Stimulated activated CD4-positive, alpha-beta T cell treated with anti-CD3 and anti-CD28 coated beads, Interleukin-15, amount 100 ng/mL, for 1 hour (primary cell): ENCODE measurements around the gene NMNAT3.

ENCODE experiments used
- DNase-seq, 2 donors: peaks; one replicate each; pipeline ENCODE4 v3.0.0-alpha.2; 2020; ENCODE audit warnings: low read depth in 1 of 2, low spot score in 1 of 2

NMNAT3 gene

GRCh38 chr3:139523718-139524117, 154.1 kb downstream of the NMNAT3 start:
- no peak for DNase-seq

DNA sequence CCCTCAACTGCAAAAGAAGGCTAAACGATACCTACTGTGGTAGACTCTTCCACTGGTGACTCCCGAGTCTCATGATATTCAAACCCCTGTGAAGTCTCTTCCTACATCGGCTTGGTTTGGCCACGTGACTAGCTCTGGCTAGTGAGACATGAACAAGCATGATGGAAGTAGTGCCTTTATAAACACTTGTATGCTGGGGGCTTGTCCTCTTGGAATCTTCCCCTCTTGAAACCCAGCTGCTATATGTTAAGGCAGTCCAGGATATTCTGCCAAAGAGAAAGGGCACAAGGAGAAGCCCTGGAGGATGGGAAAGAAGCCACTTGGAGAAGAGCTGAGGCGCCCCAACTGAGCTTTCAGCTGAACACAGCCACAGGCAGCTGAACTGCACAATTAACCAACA, 154.6 kb downstream of the NMNAT3 start:
- no peak for DNase-seq

- DNase-seq, result no peak
Measured at GRCh38 chr3:139522421-139522820, 155.4 kb downstream of the NMNAT3 start.

DNA sequence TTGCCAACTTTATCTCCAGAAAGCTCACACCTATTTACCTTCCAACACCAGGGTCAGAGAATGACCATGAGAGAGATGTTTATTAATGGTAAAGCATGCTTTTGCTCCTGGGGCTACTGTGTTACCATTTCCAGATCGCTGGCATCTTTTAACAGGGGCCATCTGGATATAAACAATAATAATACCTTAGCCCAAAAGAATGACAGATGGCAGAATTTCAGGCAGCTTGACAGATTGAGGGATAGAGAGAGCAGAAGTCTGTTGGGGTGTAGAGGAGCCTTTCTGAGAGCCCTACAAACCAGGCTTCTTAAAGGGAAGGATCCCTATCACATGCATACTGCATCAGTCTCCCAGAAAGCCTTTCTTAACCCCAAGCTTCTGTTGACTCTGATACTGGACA, 156.0 kb downstream of the NMNAT3 start:
- no peak for DNase-seq

DNA sequence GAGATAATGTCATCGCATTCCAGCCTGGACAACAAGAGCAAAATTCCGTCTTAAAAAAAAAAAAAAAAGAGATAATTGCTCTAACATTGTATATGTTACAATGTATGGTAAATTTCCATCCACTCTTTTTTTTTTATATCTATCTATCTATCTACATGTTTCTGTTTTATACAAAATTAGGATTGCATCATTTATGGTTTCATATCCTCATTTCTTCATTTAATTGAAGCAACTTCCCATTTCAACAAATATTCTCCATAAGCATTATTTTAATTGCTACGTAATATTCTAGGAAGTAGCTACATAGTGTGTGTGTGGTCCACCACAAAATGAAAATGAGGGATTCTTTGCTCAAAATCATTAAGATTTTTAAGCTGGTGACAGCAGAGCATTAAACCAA, 156.6 kb downstream of the NMNAT3 start:
- DNase-seq, result no peak

DNA sequence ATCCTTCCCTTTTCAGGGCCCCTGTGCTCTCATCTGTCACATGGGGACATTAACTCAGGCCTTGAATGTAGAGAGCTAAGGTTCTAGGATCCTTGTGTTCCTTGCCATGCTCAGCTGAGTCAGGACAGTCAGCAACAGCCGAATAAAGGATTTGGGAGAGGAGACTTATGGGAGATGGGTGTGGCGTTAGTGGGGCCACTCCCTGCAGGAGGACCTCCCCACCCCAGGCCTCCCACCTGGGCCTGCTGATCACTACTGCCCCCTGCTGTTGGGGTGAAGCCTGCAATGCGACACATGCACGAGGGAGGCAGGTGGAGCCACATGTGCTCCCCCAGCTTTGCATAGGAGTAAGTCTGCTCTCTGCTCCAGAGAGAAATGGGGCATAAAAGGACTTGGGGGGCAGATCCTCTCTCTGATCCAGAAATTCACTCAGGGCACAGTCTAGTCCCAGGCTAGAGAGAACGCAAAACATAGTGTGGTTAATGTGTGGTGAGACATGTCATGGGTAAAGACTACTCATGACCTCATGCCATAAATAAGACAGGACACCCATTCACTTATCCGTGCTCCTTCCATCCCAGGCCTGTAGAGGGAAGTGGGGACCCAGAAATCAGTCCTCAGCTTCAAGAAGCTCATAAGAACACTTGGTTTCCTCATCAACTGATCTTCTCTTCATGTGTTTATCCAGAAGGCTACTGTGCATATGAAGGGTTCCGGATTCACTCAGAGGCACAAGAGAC, 157.6 kb downstream of the NMNAT3 start:
- no peak for DNase-seq

- no peak for DNase-seq
Measured at GRCh38 chr3:139518926-139519842, 158.6 kb downstream of the NMNAT3 start.

GRCh38 chr3:139518306-139518705, 159.5 kb downstream of the NMNAT3 start:
- no peak for DNase-seq

- DNase-seq, result no peak
Measured at GRCh38 chr3:139517321-139518065, 160.3 kb downstream of the NMNAT3 start.

- no peak for DNase-seq
Measured at GRCh38 chr3:139514741-139515140, 163.0 kb downstream of the NMNAT3 start.
